ENCODE measurements around the gene SETDB2.

SETDB2 gene

DNA sequence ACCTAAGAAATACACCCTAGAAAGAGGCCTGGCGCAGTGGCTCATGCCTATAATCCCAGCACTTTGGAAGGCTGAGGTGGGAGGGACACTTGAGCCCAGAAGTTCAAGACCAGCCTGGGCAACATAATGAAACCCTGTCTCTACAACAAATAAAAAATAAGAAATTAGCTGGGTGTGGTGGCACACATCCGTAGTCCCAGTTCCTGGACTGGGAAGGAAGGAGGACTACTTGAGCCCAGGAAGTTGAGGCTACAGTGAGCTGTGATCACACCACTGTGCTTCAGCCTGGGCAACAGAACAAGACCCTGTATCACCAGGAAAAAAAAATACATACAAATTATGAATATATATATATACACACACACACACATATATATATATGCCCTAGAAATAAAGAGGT, 94.3 kb downstream of the SETDB2 start:
- DNase-seq: no peak

DNA sequence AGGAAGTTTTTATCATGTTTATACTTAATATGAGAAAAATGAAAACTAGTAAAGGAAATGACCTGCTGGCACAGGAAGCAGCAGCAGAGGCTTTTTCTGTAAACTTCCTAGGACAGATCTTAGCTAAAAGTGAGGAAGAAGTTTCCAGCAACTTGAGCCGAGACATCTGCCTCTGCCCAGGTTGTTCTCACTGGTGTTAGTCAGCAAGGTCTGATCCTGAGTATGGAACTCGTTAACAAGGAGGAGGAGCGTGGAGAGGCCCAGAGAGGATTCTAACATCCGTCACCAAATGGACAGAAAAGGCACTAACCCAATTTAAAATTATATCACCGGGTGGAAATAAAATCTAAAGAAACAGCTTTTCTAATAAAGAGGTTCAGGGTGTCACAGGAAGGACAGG, 95.2 kb downstream of the SETDB2 start:
- no peak for DNase-seq

DNA sequence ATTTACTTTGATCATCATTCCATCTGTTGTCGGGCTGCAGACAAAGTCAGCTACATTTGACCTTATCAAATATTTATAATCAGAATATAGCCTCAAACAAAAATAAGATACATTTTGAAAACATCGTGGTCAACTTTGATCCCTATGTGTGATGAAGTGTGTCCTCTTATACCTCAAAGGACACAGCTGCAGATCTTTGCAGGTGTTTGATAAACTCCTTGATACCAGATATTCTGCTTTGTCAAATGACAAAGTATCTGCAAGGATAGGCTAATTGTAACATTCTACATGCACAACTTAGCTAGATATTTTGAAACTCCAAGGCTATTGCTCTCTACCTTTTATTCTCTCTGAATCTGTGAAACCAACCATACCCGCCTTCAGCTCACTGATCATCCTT, 95.7 kb downstream of the SETDB2 start:
- DNase-seq: no peak

DNA sequence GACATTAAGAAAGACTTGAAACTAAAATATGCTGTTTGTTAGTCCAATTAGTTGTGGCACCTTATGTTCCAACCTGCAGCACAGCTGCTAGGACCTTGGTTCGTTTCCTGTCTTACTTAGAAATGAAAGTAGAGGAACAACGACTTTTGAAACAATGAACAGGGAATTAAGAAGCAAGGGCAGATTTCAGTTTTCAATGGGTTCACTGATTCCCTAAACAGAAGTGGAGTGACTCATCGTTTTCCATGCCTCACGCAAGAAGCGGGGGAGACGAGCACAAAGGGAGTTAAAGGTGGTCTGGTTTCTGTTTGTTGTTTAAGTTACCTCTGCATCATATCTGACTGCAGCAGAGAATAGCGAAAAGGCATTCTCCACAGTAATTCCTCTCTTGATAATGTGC, 96.5 kb downstream of the SETDB2 start:
- no peak for DNase-seq

DNA sequence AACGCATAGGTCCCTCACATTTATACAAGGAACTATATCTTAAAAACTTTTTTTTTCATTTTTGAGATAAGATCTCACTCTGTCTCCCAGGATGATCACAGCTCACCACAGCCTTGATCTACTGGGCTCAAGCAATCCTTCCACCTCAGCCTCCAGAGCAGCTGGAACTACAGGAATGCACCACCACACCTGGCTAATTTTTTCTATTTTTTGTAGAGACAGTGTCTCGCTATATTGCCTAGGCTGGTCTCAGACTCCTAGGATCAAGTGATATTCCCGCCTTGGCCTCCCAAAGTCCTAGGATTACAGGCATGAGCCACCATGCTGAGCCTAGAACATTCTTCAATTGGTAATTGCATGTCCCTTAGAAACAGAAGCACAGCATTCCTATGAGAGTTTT, 99.6 kb downstream of the SETDB2 start:
- DNase-seq: no peak
